Common myeloid progenitor, CD34-positive (primary cell): ENCODE results near the gene CYB5A.
A peak's percentile ranks its signal among the peaks of the same experiment; 100 is the strongest.

Source experiments
- CTCF ChIA-PET: fragments of 350-600 bp; sonication (Branson Sonifier 250); formaldehyde crosslinking; loops from one replicate; lab custom pipeline; 2021; ENCODE audit warnings: antibody characterized with exemption; lab: Charles Lee
- POLR2A ChIA-PET: fragments of 350-600 bp; sonication (Branson Sonifier 250); formaldehyde crosslinking; loops from one replicate; lab custom pipeline; 2021; ENCODE audit warnings: antibody characterized with exemption; lab: Charles Lee
- DNase-seq, 3 donors: peaks; one replicate each; pipeline versions ENCODE4 v3.0.0 to v3.0.0-alpha.2; 2013
- H3K27ac ChIP-seq, 2 experiments: 1 replicate in 1 of 2; 2 replicates in 1 of 2; pipeline ENCODE4 v1.7.0; 2013; ENCODE audit warnings: inconsistent platforms in 2 of 2, low read length in 2 of 2, mild to moderate bottlenecking in 2 of 2, low read depth in 1 of 2, moderate library complexity in 1 of 2; ENCODE audit not compliant: severe bottlenecking in 2 of 2, insufficient read depth in 1 of 2, poor library complexity in 1 of 2
- H3K27me3 ChIP-seq, 5 experiments: replicated peaks in 2 of 5; 1 replicate in 3 of 5; 2 replicates in 2 of 5; pipeline versions ENCODE4 v1.6.1 to v1.7.0; 2013; ENCODE audit warnings: low read length in 4 of 5, mild to moderate bottlenecking in 2 of 5, moderate library complexity in 2 of 5, inconsistent platforms in 1 of 5; ENCODE audit not compliant: insufficient read depth in 5 of 5, control insufficient read depth in 4 of 5
- H3K36me3 ChIP-seq, 4 experiments: 1 replicate in 2 of 4; 2 replicates in 2 of 4; pipeline versions ENCODE4 v1.6.1 to v1.7.0; 2013; ENCODE audit warnings: low read length in 3 of 4, control low read depth in 1 of 4, mild to moderate bottlenecking in 1 of 4; ENCODE audit not compliant: control insufficient read depth in 4 of 4, insufficient read depth in 4 of 4
- H3K4me1 ChIP-seq, 4 experiments: 1 replicate in 3 of 4; 2 replicates in 1 of 4; pipeline versions ENCODE4 v1.6.1 to v1.7.1; 2013; ENCODE audit warnings: low read length in 3 of 4, mild to moderate bottlenecking in 3 of 4, control low read depth in 1 of 4, inconsistent platforms in 1 of 4, moderate library complexity in 1 of 4; ENCODE audit not compliant: control insufficient read depth in 4 of 4, insufficient read depth in 4 of 4; ENCODE audit errors: control extremely low read depth in 1 of 4
- H3K4me3 ChIP-seq, 7 experiments: 1 replicate in 4 of 7; 2 replicates in 3 of 7; pipeline versions ENCODE4 v1.5.1 to v1.7.0; 2013; ENCODE audit warnings: mild to moderate bottlenecking in 7 of 7, low read length in 6 of 7, moderate library complexity in 6 of 7, inconsistent platforms in 2 of 7, low read depth in 2 of 7, control low read depth in 1 of 7; ENCODE audit not compliant: insufficient read depth in 4 of 7, control insufficient read depth in 1 of 7; ENCODE audit errors: extremely low read depth in 1 of 7
- H3K9me3 ChIP-seq, 5 experiments: 1 replicate in 4 of 5; 2 replicates in 1 of 5; pipeline versions ENCODE4 v1.6.1 to v1.7.1; 2013; ENCODE audit warnings: low read length in 4 of 5, mild to moderate bottlenecking in 2 of 5, inconsistent platforms in 1 of 5, low read depth in 1 of 5, moderate library complexity in 1 of 5; ENCODE audit not compliant: control insufficient read depth in 4 of 5, insufficient read depth in 2 of 5; ENCODE audit errors: control extremely low read depth in 1 of 5
- WGBS: methylation state at CpG from one replicate; pipeline ENCODE4 v1.1.5; 2013; ENCODE audit not compliant: insufficient coverage; 5-methylcytosine and 5-hydroxymethylcytosine counted together

The CYB5A gene

GRCh38 chr18:74243127-74243526 lies 48.6 kb downstream of the CYB5A start:
- H3K9me3 ChIP-seq = no peaks in the 10 kb centered on the region
- H3K36me3 ChIP-seq = no peaks in the 10 kb centered on the region
- peak overlapping the region in 1 of 2 experiments; percentile 50 for H3K27ac ChIP-seq
- no peak for DNase-seq
- WGBS = 94% methylated on average over 3 of the region's 4 CpGs
- CTCF ChIA-PET = no interaction called here
- no peak overlapping the region for H3K4me3 ChIP-seq
- POLR2A ChIA-PET = no interaction called here
- H3K27me3 ChIP-seq = peaks cover 0 to 2% (median 0%) of the 10 kb centered on the region in 5 experiments
- H3K4me1 ChIP-seq = no peaks in the 10 kb centered on the region

- peak in 2 of 3 donors; percentile 9 to 12 for DNase-seq
- 89% methylated on average over 14 of the region's 17 CpGs for WGBS
- Histone ChIP-seq H3K27me3 (peaks cover 0 to 2% (median 0%) of the 10 kb centered on the region in 5 experiments), H3K36me3 (no peaks in the 10 kb centered on the region), H3K9me3 (no peaks in the 10 kb centered on the region), H3K27ac (peak overlapping the region in 1 of 2 experiments; percentile 50), H3K4me1 (no peaks in the 10 kb centered on the region), H3K4me3 (no peak overlapping the region)
- ChIA-PET POLR2A (no interaction called here), CTCF (interaction anchor here (1.2 kb wide), 1 partner anchor 97 kb away, joined by 3 read pairs; no protein-coding TSS in a partner anchor)
Observed at GRCh38 chr18:74242438-74243096, 49.2 kb downstream of the CYB5A start.

GRCh38 chr18:74241970-74242369 lies 49.8 kb downstream of the CYB5A start:
- ChIA-PET CTCF (interaction anchor here (1.2 kb wide), 1 partner anchor 97 kb away, joined by 3 read pairs; no protein-coding TSS in a partner anchor), POLR2A (no interaction called here)
- Histone ChIP-seq H3K36me3 (no peaks in the 10 kb centered on the region), H3K9me3 (no peaks in the 10 kb centered on the region), H3K4me3 (no peak overlapping the region), H3K4me1 (no peaks in the 10 kb centered on the region), H3K27ac (peak overlapping the region in 1 of 2 experiments; percentile 43), H3K27me3 (peaks cover 0 to 2% (median 0%) of the 10 kb centered on the region in 5 experiments)
- WGBS = 79% methylated on average over 2 of the region's 3 CpGs
- DNase-seq = no peak

- CTCF ChIA-PET = interaction anchor here (0.9 to 1.2 kb wide), 2 partner anchors 10 to 98 kb away, joined by 3 to 4 read pairs; no protein-coding TSS in a partner anchor
Observed at GRCh38 chr18:74241426-74241825, 50.3 kb downstream of the CYB5A start.

GRCh38 chr18:74239567-74239966 lies 52.2 kb downstream of the CYB5A start:
- ChIA-PET CTCF (no interaction called here), POLR2A (no interaction called here)
- WGBS = no CpG with 5 or more reads among the region's 1 CpG
- Histone ChIP-seq H3K9me3 (no peaks in the 10 kb centered on the region), H3K4me3 (no peak overlapping the region), H3K4me1 (no peaks in the 10 kb centered on the region), H3K27me3 (peaks cover 0 to 2% (median 0%) of the 10 kb centered on the region in 5 experiments), H3K36me3 (no peaks in the 10 kb centered on the region), H3K27ac (no peak overlapping the region)
- no peak for DNase-seq

More at GRCh38 chr18:74241426-74241825, 50.3 kb downstream of the CYB5A start:
- Histone ChIP-seq H3K4me3 (no peak overlapping the region), H3K36me3 (no peaks in the 10 kb centered on the region), H3K9me3 (no peaks in the 10 kb centered on the region), H3K27ac (no peak overlapping the region), H3K4me1 (no peaks in the 10 kb centered on the region), H3K27me3 (peaks cover 0 to 2% (median 0%) of the 10 kb centered on the region in 5 experiments)
- DNase-seq = no peak
- POLR2A ChIA-PET = interaction anchor here (0.6 kb wide), 1 partner anchor 37 kb away, joined by 3 read pairs; no protein-coding TSS in a partner anchor
- WGBS = 80% methylated on average over 2 of the region's 4 CpGs

GRCh38 chr18:74234326-74235171 lies 57.2 kb downstream of the CYB5A start:
- Histone ChIP-seq H3K4me1 (no peaks in the 10 kb centered on the region), H3K27ac (no peak overlapping the region), H3K36me3 (no peaks in the 10 kb centered on the region), H3K27me3 (peaks cover 0 to 2% (median 0%) of the 10 kb centered on the region in 5 experiments), H3K9me3 (no peaks in the 10 kb centered on the region), H3K4me3 (no peak overlapping the region)
- POLR2A ChIA-PET = interaction anchor here (0.6 kb wide), 1 partner anchor 936 kb away, joined by 4 read pairs; no protein-coding TSS in a partner anchor
- WGBS = 97% methylated on average over 5 of the region's 10 CpGs
- CTCF ChIA-PET = interaction anchor here (1.8 kb wide), 1 partner anchor 20 kb away, joined by 6 read pairs; no protein-coding TSS in a partner anchor
- DNase-seq = no peak
